MCF 10A (cell line): ENCODE results near the gene GATAD2A. TPM values are rescaled to one million over a fixed set of nuclear protein-coding genes. Genes with fewer than 3 reads are reported as not detected.

Experiments
- BruUV-seq: library from RNA; stranded (reverse); fragments of 400-500 nt; replicated peaks from 2 replicates; lab custom pipeline; 2021; lab: Mats Ljungman, UMichigan
- CTCF ChIA-PET: fragments of 300-600 bp; sonication (Branson Sonifier 250); formaldehyde crosslinking; extraction: SDS; loops from one replicate; lab custom pipeline; 2021; ENCODE audit warnings: antibody characterized with exemption, inconsistent platforms; lab: Yijun Ruan, JAX
- POLR2A ChIA-PET: fragments of 300-600, 350-650 bp; sonication (Branson Sonifier 250); formaldehyde crosslinking; extraction: SDS; loops from one replicate; lab custom pipeline; 2020; ENCODE audit warnings: antibody characterized with exemption, inconsistent platforms; lab: Yijun Ruan, JAX
- DNase-seq: peaks from one replicate; pipeline ENCODE4 v3.0.0-alpha.2; 2018; ENCODE audit not compliant: unreplicated experiment
- H3K27ac Mint-ChIP-seq: one replicate; pipeline ENCODE4 v1.8.0; 2022; ENCODE audit warnings: mild to moderate bottlenecking, low read depth, mixed read lengths; ENCODE audit not compliant: unreplicated experiment
- H3K27me3 Mint-ChIP-seq: one replicate; pipeline ENCODE4 v1.8.0; 2022; ENCODE audit warnings: mixed read lengths; ENCODE audit not compliant: insufficient read depth, unreplicated experiment
- H3K36me3 Mint-ChIP-seq: one replicate; pipeline ENCODE4 v1.8.0; 2022; ENCODE audit warnings: mild to moderate bottlenecking, moderate library complexity, mixed read lengths; ENCODE audit not compliant: insufficient read depth, unreplicated experiment
- H3K4me1 Mint-ChIP-seq: one replicate; pipeline ENCODE4 v1.8.0; 2022; ENCODE audit warnings: mixed read lengths; ENCODE audit not compliant: insufficient read depth, unreplicated experiment
- H3K4me3 Mint-ChIP-seq: one replicate; pipeline ENCODE4 v1.8.0; 2022; ENCODE audit warnings: mild to moderate bottlenecking, moderate library complexity, mixed read lengths; ENCODE audit not compliant: unreplicated experiment
- H3K9me3 Mint-ChIP-seq: one replicate; pipeline ENCODE4 v1.8.0; 2022; ENCODE audit warnings: mixed read lengths; ENCODE audit not compliant: unreplicated experiment
- intact Hi-C: fragments of 100-400 bp; cut with micrococcal nuclease; formaldehyde crosslinking; loops from 2 replicates; pipeline ENCODE4 v1.14.1; 2022
- total RNA-seq: library from RNA; stranded (reverse); gene quantifications from 2 replicates; pipeline ENCODE4 v1.2.3, GENCODE V29; 2022
- TF ChIP-seq, protein P1 (sequence below): fragments of 200-600 bp; IDR thresholded peaks from one replicate; pipeline ENCODE4 v1.8.0; 2022; ENCODE audit warnings: antibody characterized with exemption, mild to moderate bottlenecking; ENCODE audit not compliant: unreplicated experiment

GATAD2A gene
- total RNA-seq, 1 experiment from 2014 or later = 91.5 TPM

GRCh38 chr19:19361075-19361594 is 44.3 kb upstream of the GATAD2A start:
- TF ChIP-seq, protein P1, sequence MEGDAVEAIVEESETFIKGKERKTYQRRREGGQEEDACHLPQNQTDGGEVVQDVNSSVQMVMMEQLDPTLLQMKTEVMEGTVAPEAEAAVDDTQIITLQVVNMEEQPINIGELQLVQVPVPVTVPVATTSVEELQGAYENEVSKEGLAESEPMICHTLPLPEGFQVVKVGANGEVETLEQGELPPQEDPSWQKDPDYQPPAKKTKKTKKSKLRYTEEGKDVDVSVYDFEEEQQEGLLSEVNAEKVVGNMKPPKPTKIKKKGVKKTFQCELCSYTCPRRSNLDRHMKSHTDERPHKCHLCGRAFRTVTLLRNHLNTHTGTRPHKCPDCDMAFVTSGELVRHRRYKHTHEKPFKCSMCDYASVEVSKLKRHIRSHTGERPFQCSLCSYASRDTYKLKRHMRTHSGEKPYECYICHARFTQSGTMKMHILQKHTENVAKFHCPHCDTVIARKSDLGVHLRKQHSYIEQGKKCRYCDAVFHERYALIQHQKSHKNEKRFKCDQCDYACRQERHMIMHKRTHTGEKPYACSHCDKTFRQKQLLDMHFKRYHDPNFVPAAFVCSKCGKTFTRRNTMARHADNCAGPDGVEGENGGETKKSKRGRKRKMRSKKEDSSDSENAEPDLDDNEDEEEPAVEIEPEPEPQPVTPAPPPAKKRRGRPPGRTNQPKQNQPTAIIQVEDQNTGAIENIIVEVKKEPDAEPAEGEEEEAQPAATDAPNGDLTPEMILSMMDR = peak; percentile 69
- CTCF ChIA-PET = interaction anchor here (0.6 to 11.3 kb wide), 15 partner anchors 9 to 212 kb away, joined by 3 to 176 read pairs (median 4); no protein-coding TSS in a partner anchor
- Mint-ChIP-seq H3K4me1 (peaks cover 7% of the 10 kb centered on the region), H3K36me3 (peaks cover 6% of the 10 kb centered on the region), H3K9me3 (no peaks in the 10 kb centered on the region), H3K4me3 (no peak overlapping the region), H3K27me3 (no peaks in the 10 kb centered on the region), H3K27ac (no peak overlapping the region)
- BruUV-seq = no TSS peak
- POLR2A ChIA-PET = interaction anchor here (0.7 kb wide), 1 partner anchor 17 kb away, joined by 3 read pairs; no protein-coding TSS in a partner anchor
- intact Hi-C loops = loop anchor here (1.0 kb wide), 1 partner anchor 215 kb away; no protein-coding TSS in a partner anchor
- DNase-seq = peak; percentile 90

DNA sequence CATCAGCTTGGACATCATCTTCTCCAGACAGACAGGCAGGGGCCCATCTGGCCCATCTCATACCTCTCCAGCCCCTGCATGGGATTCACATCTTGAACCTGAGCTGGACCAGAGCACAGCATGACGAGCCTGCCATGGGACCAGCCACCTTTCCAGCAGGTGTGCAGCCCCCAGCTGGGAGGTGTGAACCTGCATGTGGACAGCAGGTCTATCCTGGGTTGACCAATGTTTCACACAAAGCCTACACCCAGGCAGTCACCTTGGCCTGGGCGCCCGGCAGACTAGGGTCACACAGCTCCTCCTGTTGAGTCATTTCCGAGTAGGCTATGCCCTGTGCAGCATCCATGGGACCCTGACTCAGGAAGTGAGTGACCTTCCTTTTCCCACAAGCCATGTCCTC is 43.4 kb upstream of the GATAD2A start:
- no peak overlapping the region for H3K27ac Mint-ChIP-seq
- no peak overlapping the region for H3K4me3 Mint-ChIP-seq
- no peaks in the 10 kb centered on the region for H3K9me3 Mint-ChIP-seq
- H3K27me3 Mint-ChIP-seq = no peaks in the 10 kb centered on the region
- peaks cover 6% of the 10 kb centered on the region for H3K36me3 Mint-ChIP-seq
- no peak for DNase-seq
- ChIA-PET POLR2A (interaction anchor here (0.6 to 3.9 kb wide), 3 partner anchors 16 to 267 kb away, joined by 3 to 38 read pairs (median 3); partner anchors contain the start of gene GATAD2A), CTCF (interaction anchor here (0.6 to 11.3 kb wide), 18 partner anchors 10 to 223 kb away, joined by 3 to 176 read pairs (median 4); partner anchors contain the start of gene GATAD2A)
- TF ChIP-seq, protein P1 = no peak
- H3K4me1 Mint-ChIP-seq = peaks cover 13% of the 10 kb centered on the region
- intact Hi-C loops = no loop called here
- no TSS peak for BruUV-seq

- peak overlapping the region; percentile 51 for H3K27ac Mint-ChIP-seq
- H3K36me3 Mint-ChIP-seq = no peaks in the 10 kb centered on the region
- H3K9me3 Mint-ChIP-seq = no peaks in the 10 kb centered on the region
- TF ChIP-seq, protein P1 = peak; percentile 85
- H3K27me3 Mint-ChIP-seq = no peaks in the 10 kb centered on the region
- ChIA-PET CTCF (interaction anchor here (0.6 to 11.3 kb wide), 19 partner anchors 9 to 266 kb away, joined by 3 to 176 read pairs (median 4); partner anchors contain the start of gene GATAD2A), POLR2A (interaction anchor here (0.6 to 1.8 kb wide), 4 partner anchors 18 to 126 kb away, joined by 3 to 6 read pairs (median 3); no protein-coding TSS in a partner anchor)
- H3K4me1 Mint-ChIP-seq = peaks cover 13% of the 10 kb centered on the region
- no peak overlapping the region for H3K4me3 Mint-ChIP-seq
- peak; percentile 86 for DNase-seq
- no TSS peak for BruUV-seq
- intact Hi-C loops = loop anchor here (1.0 kb wide), 2 partner anchors 41 to 124 kb away; no protein-coding TSS in a partner anchor
These were observed 38.8 kb upstream of the GATAD2A start for GRCh38 chr19:19366434-19367396.
